ENCODE measurements around the gene LOXL1. TPM values are rescaled to one million over a fixed set of nuclear protein-coding genes. Genes with fewer than 3 reads are reported as not detected.

The LOXL1 gene
- total and polyA plus RNA-seq, 2 of the 13 experiments (the other 11 are each of a cell fraction or from before 2014, with no cell fraction given): 0.51 to 1.3 TPM

DNA sequence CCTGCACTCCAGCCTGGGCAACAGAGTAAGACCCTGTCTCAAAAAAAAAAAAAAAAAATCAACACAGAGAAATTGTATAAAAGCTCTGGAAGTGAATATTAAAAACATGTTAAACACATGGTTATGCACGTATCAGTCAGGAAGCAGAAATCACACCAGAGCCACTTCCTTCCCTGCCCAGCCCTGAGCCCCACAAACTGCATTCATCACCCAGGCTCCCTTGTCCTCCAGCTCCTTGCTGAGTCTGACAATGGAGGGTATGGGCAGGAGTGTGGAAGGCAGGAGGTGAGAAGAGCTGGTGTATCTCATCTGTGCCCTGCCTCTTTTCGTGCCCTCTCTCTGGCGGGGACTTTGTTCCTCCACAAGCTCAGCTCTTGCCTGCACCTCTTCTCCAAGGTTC, 12.1 kb upstream of the LOXL1 start:
- no peak for FAIRE-seq
- no peak overlapping the region for H2AFZ ChIP-seq (ENCODE audit: low read length)
- peaks cover 0 to 4% of the 10 kb centered on the region in 2 experiments; a peak in 1 of 5 replicates for H3K27me3 ChIP-seq (ENCODE audit: control insufficient read depth in 1 of 2, insufficient read depth in 2 of 2, low read length in 2 of 2)
- no peaks in the 10 kb centered on the region for H3K36me3 ChIP-seq (replicated peaks in 1 of 2; ENCODE audit: control insufficient read depth in 1 of 2, insufficient read depth in 2 of 2, low read length in 2 of 2)
- TF ChIP-seq ZBTB21 (CRISPR knock-in tag; IDR thresholded peaks at IDR 0.05): no peak
- TF ChIP-seq, protein P1, sequence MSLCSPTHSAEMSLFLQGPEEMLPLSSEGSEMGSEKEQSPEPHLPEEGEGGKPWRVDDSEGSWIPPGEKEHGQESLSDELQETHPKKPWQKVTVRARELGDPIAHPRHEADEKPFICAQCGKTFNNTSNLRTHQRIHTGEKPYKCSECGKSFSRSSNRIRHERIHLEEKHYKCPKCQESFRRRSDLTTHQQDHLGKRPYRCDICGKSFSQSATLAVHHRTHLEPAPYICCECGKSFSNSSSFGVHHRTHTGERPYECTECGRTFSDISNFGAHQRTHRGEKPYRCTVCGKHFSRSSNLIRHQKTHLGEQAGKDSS (CRISPR knock-in tag; IDR thresholded peaks at IDR 0.05; ENCODE audit: borderline replicate concordance, low read depth): no peak
- H3K79me2 ChIP-seq (ENCODE audit: insufficient read depth, low read length): no peaks in the 10 kb centered on the region
- H3K9me3 ChIP-seq (ENCODE audit: low read length): no peaks in the 10 kb centered on the region; the same call in 1 of the 2 replicates
- no peak overlapping the region for H3K9ac ChIP-seq (ENCODE audit: insufficient read depth, low read depth, low read length)
- no TSS peak for BruUV-seq (replicated peaks)
- H3K4me1 ChIP-seq (ENCODE audit: insufficient read depth, low read length): no peaks in the 10 kb centered on the region
- intact Hi-C loops (cut with micrococcal nuclease; ENCODE audit: unreplicated experiment): no loop called here
- DNase-seq (ENCODE audit: low spot score): no peak
- H3K4me2 ChIP-seq (ENCODE audit: low read depth, low read length): no peak overlapping the region
- ATAC-seq: no peak
- H3K27ac ChIP-seq (ENCODE audit: extremely low read length, insufficient read depth, low read length): no peak overlapping the region
- POLR2A ChIA-PET: no interaction called here
- H3K4me3 ChIP-seq (replicated peaks in 1 of 3; ENCODE audit: insufficient read depth in 1 of 3, low read depth in 2 of 3, low read length in 3 of 3): no peak overlapping the region
- in situ Hi-C loops (cut with HindIII; ENCODE audit: extremely low pct_ligation_motif_present, low pct_unique_long_range_greater_than_20kb): no loop called here
- CTCF ChIA-PET (ENCODE audit: low intra/inter-chr PET ratio, low total read pairs): no interaction called here
- 0% methylated on average over 2 of the region's 3 CpGs for WGBS (ENCODE audit: low lambda C conversion rate)
- H4K20me1 ChIP-seq (ENCODE audit: insufficient read depth, low read length): no peaks in the 10 kb centered on the region

DNA sequence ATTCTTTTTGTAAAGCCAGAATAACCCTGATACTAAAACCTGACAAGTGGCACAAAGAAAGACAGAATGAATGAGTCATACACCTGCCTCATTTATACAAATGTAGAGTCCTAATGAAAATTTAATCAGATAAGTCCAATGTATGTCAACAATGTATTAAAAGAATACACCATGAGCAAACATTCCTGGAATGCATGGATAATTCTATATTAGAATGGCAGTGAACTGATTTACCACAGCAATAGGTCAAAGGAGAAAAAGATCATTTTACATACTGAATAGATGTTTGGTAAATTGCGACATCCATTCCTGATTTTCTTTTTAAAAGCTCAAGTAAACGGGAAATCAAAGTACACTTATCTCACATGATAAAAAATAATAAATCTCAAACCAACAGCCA, 11.2 kb upstream of the LOXL1 start:
- CTCF ChIA-PET (ENCODE audit: low intra/inter-chr PET ratio, low total read pairs): no interaction called here
- no peak for ATAC-seq
- TF ChIP-seq RFXAP (CRISPR knock-in tag; IDR thresholded peaks at IDR 0.05; ENCODE audit: borderline replicate concordance): no peak
- TF ChIP-seq, protein P2, sequence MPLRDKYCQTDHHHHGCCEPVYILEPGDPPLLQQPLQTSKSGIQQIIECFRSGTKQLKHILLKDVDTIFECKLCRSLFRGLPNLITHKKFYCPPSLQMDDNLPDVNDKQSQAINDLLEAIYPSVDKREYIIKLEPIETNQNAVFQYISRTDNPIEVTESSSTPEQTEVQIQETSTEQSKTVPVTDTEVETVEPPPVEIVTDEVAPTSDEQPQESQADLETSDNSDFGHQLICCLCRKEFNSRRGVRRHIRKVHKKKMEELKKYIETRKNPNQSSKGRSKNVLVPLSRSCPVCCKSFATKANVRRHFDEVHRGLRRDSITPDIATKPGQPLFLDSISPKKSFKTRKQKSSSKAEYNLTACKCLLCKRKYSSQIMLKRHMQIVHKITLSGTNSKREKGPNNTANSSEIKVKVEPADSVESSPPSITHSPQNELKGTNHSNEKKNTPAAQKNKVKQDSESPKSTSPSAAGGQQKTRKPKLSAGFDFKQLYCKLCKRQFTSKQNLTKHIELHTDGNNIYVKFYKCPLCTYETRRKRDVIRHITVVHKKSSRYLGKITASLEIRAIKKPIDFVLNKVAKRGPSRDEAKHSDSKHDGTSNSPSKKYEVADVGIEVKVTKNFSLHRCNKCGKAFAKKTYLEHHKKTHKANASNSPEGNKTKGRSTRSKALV (CRISPR knock-in tag; IDR thresholded peaks at IDR 0.05): no peak
- no peak for TF ChIP-seq KDM3A (CRISPR knock-in tag; IDR thresholded peaks at IDR 0.05; ENCODE audit: low read depth)
- TF ChIP-seq ZNF468 (CRISPR knock-in tag; IDR thresholded peaks at IDR 0.05): no peak
- TF ChIP-seq, protein P3, sequence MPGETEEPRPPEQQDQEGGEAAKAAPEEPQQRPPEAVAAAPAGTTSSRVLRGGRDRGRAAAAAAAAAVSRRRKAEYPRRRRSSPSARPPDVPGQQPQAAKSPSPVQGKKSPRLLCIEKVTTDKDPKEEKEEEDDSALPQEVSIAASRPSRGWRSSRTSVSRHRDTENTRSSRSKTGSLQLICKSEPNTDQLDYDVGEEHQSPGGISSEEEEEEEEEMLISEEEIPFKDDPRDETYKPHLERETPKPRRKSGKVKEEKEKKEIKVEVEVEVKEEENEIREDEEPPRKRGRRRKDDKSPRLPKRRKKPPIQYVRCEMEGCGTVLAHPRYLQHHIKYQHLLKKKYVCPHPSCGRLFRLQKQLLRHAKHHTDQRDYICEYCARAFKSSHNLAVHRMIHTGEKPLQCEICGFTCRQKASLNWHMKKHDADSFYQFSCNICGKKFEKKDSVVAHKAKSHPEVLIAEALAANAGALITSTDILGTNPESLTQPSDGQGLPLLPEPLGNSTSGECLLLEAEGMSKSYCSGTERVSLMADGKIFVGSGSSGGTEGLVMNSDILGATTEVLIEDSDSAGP (CRISPR knock-in tag; IDR thresholded peaks at IDR 0.05; ENCODE audit: borderline replicate concordance): no peak
- TF ChIP-seq, protein P4, sequence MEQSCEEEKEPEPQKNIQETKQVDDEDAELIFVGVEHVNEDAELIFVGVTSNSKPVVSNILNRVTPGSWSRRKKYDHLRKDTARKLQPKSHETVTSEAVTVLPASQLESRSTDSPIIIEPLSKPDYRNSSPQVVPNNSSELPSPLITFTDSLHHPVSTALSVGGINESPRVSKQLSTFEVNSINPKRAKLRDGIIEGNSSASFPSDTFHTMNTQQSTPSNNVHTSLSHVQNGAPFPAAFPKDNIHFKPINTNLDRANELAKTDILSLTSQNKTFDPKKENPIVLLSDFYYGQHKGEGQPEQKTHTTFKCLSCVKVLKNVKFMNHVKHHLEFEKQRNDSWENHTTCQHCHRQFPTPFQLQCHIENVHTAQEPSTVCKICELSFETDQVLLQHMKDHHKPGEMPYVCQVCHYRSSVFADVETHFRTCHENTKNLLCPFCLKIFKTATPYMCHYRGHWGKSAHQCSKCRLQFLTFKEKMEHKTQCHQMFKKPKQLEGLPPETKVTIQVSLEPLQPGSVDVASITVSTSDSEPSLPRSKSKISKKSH (CRISPR knock-in tag; IDR thresholded peaks at IDR 0.05; ENCODE audit: borderline replicate concordance): no peak
- no peak for TF ChIP-seq HDAC2 (CRISPR knock-in tag; IDR thresholded peaks at IDR 0.05)
- TF ChIP-seq ZFP1 (CRISPR knock-in tag; IDR thresholded peaks at IDR 0.05): no peak
- TF ChIP-seq MTF2 (CRISPR knock-in tag; IDR thresholded peaks at IDR 0.05; ENCODE audit: borderline replicate concordance): no peak
- no peak for TF ChIP-seq CENPX (CRISPR knock-in tag; IDR thresholded peaks at IDR 0.05)
- TF ChIP-seq MATR3 (CRISPR knock-in tag; IDR thresholded peaks at IDR 0.05): no peak
- no peak for TF ChIP-seq BRCA1 (CRISPR knock-in tag; IDR thresholded peaks at IDR 0.05)

More for the DNA sequence above, 11.2 kb upstream of the LOXL1 start:
- WGBS (ENCODE audit: low lambda C conversion rate): 19% methylated on average over 2 of the region's 2 CpGs
- no TSS peak for BruUV-seq (replicated peaks)
- POLR2A ChIA-PET: no interaction called here
- Histone ChIP-seq H3K9ac (ENCODE audit: insufficient read depth, low read depth, low read length) (no peak overlapping the region), H3K36me3 (replicated peaks in 1 of 2; ENCODE audit: control insufficient read depth in 1 of 2, insufficient read depth in 2 of 2, low read length in 2 of 2) (no peaks in the 10 kb centered on the region), H3K4me1 (ENCODE audit: insufficient read depth, low read length) (no peaks in the 10 kb centered on the region), H3K4me3 (replicated peaks in 1 of 3; ENCODE audit: insufficient read depth in 1 of 3, low read depth in 2 of 3, low read length in 3 of 3) (no peak overlapping the region), H3K79me2 (ENCODE audit: insufficient read depth, low read length) (no peaks in the 10 kb centered on the region), H3K27ac (ENCODE audit: extremely low read length, insufficient read depth, low read length) (no peak overlapping the region), H4K20me1 (ENCODE audit: insufficient read depth, low read length) (no peaks in the 10 kb centered on the region), H3K9me3 (ENCODE audit: low read length) (no peaks in the 10 kb centered on the region; the same call in 1 of the 2 replicates), H3K27me3 (ENCODE audit: control insufficient read depth in 1 of 2, insufficient read depth in 2 of 2, low read length in 2 of 2) (peaks cover 0 to 4% of the 10 kb centered on the region in 2 experiments; a peak in 1 of 5 replicates), H3K4me2 (ENCODE audit: low read depth, low read length) (no peak overlapping the region), H2AFZ (ENCODE audit: low read length) (no peak overlapping the region)
- in situ Hi-C loops (cut with HindIII; ENCODE audit: extremely low pct_ligation_motif_present, low pct_unique_long_range_greater_than_20kb): no loop called here
- DNase-seq (ENCODE audit: low spot score): no peak
- FAIRE-seq: no peak
- intact Hi-C loops (cut with micrococcal nuclease; ENCODE audit: unreplicated experiment): no loop called here
